NT2/D1 (cell line): Measurements from ENCODE around the gene MTFR1L.

Source experiments
- YY1 ChIP-seq: IDR thresholded peaks from 2 replicates; pipeline ENCODE4 v1.6.1; 2011; ENCODE audit not compliant: insufficient read length, insufficient read depth
- ZNF274 ChIP-seq: IDR thresholded peaks from 2 replicates; pipeline ENCODE4 v1.6.1; 2011; ENCODE audit warnings: mild to moderate bottlenecking, low read depth, low read length

GRCh38 chr1:25804964-25805862 lies 14.5 kb upstream of the MTFR1L start:
- TF ChIP-seq YY1 = no peak
- no peak for TF ChIP-seq ZNF274
